ENCODE results near the gene FCER1A.
"Not testable (repeated sequence)": the region's sequence is repeated elsewhere in the genome, so short reads cannot be mapped to it uniquely, and the experiment has no call there.

FCER1A gene

DNA sequence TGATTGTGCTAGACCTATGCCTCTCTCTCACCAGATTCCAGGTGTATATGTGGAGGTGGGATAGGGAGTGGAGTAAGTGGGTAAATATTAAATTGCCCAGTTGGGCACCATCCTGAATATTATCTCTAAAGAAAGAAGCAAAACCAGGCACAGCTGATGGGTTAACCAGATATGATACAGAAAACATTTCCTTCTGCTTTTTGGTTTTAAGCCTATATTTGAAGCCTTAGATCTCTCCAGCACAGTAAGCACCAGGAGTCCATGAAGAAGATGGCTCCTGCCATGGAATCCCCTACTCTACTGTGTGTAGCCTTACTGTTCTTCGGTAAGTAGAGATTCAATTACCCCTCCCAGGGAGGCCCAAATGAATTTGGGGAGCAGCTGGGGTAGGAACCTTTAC is at the start of gene FCER1A:
Gene FCER1A, plus strand, starts transcription at position 242 of the 400 bp plus-strand sequence. Its CDS starts 29 bp downstream, at position 271.
- DNase-seq (ENCODE audit: low read depth in 2 of 2): no peak

DNA sequence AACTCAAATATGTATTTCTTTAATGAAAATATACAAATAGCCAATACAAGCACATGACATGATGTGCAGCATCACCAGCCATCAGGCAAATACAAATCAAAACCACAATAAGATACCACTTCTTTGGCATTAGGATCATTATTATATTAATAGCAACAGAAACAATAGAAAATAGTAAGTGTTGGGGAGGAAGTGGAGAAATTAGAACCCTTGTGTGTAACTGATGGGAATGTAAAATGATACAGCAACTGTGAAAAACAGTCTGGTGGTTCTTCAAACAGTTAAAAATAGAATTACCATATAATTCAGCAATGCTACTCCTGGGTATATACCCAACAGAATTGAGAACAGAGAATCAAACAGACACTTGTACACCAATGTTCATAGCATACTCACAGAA is 40.8 kb upstream of the FCER1A start:
- DNase-seq (ENCODE audit: low read depth in 2 of 2): no peak

DNA sequence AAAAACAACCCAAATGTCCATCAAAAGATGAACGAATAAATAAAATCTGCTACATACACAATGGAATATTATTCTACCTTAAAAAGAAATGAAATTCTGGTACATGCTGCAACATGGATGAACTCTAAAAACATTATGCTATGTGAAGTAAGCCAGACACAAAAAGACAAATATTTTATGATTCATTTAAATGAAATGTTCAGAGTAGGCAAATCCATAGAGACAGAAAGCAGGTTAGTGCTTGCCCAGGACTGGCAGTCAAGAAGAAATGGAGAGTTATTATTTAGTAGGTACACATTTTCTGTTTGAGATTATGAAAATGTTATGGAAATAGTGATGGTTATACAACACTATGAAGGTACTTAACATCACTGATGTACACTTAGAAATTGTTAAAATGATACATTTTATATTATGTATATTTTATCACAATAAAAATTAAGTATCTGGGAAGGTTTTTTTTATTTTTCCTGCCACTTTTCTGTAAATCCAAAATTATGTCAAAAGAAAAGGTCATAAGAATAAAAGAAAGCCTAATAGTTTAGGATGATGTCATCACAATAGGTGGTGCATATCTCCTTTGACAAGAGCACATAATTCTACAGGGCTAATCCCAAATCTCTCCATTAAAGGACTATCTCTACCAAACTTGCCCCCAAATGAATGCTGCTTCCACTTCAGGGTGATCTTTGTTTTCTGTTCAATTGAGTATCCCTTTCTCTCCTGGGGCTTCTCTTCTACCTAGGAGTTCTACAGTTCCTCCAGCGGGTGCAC is 40.2 kb upstream of the FCER1A start:
- DNase-seq (ENCODE audit: low read depth in 2 of 2): no peak

DNA sequence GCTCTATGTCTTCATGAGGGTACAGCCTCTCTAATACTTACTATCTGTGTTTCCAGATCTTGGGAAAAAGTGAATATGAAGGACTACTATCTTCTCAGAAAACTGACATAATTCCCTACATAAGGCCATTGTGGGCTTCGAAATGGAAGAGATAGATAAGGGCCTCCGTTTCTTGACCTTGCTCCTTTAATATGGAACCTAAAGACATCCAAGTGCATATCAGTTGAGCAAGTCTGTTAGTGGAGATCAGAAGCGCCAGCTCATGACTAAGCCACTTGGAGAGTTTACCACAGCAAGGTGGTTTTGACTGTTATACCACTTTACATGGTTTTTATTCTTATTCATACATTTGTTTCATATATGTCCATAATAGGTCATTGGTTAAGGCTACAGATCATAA is 35.3 kb upstream of the FCER1A start:
- DNase-seq (ENCODE audit: low read depth in 2 of 2): no peak

DNA sequence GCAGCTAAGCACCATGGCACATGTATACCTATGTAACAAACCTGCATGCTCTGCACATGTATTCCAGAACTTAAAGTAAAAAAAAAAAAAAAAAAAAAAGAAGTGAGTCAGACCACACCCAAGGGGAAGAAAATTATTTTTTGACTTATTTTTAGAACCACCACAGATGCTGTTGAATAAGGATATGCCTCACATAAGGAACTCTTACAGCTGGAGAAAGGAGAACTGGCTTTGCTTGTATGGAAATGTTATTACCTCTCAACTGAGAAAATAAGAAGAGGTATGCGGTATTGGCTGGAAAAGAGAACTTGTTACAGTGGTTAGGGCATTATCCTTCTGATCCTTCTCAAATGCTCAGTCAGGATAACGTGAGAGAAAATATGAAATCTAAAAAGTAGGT is 27.5 kb upstream of the FCER1A start:
- no peak for DNase-seq (ENCODE audit: low read depth in 2 of 2)

DNA sequence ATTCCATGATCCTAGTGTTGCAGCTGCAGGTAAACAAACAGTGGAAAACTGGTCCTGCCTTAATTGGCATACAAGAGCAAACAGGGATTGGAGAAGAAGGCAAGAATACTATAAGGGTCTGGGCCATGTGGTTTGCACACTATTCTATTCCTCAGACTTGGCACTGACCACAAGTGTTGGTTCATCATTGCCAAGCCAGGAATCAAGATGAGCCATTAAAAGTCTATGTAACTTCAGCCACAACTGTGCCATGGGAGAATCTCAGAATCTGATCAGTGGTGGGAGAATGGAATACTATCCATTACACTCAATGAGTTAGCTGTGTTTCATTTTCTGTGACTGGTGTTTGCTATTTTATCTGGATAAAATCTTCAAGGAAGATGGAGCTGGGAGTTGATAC is 26.2 kb upstream of the FCER1A start:
- DNase-seq (ENCODE audit: low read depth in 2 of 2): no peak

DNA sequence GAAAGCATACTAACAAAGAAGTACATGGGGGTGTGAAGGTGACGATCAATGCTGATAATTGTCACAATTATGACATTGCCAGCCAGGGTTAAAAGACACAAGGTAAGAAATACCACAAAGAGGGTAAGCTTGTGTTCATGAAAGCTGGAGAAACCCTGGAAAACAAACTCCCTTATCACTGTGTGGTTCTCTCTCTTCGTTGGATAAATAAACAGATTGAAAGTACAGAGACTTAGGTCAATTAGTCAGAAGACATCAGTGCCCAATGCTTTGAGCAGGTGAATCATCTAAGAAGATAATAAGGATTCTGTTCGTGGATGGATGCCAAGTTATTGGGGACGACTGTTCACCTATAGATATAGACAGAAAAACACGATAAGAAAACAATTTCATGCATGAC is 22.4 kb upstream of the FCER1A start:
- no peak for DNase-seq (ENCODE audit: low read depth in 2 of 2)

DNA sequence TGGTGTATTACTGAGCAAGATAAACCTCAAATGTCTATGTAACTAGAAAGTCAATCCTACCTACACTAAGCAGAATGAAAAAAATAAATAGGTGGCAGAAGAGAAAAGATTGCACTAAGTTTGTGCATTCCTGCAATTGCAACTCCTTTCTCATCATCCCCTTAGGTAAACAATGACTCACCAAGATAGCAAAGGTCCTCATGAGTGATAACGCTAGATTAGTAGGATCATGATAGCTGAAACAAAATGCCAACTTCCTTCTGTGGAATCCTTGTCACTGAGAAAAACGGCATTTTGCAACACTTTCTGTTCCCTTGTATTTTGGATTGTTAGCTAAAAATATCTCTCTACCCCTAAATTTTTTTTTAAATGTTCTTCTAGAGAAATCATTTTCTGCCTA is 20.0 kb upstream of the FCER1A start:
- no peak for DNase-seq (ENCODE audit: low read depth in 2 of 2)

DNA sequence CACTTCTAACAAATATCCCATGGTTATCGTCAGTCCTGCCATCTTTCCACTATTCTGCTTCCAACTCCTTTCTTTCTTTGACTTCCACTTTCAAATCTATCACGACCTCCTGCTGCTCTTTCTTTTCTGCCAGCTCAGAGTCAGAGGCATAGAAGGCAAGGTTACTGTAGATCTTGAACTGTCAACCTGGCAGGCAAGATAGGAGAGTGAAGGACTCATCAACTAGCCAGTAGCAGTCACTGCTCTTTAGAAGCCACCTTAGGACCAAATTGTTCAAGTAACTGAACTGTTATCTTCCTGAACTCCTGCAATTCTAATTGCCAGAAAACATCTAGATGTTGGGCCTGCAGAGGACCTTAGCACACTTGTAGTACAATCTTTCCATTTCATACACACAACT is 13.1 kb upstream of the FCER1A start:
- no peak for DNase-seq (ENCODE audit: low read depth in 2 of 2)

DNA sequence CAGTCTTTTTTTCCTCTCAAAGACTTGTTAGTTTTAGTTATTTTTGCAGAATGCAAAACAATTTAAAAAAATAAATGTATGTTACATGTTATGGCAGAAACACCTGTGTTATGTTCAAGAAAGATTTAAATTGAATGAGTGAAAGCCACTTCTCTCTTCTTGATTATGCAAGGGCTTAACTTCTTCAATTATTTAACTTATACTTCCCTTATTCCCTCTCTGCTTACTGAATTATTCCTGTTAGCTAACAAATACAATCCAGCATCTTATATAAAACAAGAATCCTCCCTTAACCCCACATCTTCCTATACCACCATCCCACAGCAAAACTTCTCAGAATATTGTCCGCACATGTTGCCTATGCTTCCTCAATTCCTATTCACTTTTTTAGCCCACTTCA is 10.7 kb upstream of the FCER1A start:
- DNase-seq (ENCODE audit: low read depth in 2 of 2): no peak

DNA sequence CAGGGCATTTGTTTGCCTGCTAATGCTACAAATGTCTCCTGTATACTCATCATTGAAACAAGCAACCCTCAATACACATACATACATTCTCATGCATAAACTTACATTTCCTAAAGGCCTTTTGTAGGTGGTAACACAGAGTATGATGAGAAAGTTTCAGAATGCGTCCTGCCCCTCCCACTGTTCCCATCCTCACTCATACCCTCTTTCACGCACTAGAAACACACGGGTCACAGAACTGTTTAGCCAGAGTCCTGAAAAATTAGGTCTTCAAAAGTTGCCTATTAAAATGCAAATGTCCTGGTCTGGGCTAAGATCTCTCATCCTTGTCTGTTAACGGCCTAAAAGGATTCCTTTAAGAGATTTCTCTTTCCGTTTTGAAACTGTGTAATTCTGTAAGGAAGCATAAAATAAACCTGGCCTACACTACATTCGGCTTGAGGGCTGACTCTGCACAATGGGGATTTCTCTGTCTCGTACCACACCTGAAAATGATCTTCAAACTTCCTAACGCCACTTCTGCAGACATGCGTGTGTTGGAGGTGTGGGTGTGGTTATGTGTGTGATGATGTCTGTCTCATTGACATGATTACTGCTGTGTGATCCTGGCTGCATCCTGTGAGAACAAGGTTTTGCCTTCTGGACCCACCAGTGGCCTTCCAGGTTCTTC is 5.3 kb upstream of the FCER1A start:
- no peak for DNase-seq (ENCODE audit: low read depth in 2 of 2)

DNA sequence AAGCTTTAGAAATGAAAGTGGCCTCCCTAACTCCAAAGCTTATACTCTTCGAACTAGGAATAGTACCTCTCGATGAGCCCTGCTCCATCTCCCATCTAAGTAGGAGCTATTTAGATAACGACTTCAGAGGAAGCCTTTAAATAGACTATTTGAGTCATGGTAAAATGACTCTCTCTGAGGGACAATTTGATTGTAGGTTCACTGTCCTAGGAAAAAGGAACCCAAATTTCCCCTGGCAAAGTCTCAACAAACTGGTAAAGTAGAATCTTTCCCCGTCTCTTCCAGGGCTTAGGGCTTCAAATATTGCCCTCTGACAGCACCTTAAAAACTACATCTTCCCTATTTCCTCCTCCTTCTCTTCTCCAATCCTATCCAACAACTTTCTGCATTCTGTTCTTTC is 2.0 kb upstream of the FCER1A start:
- DNase-seq (ENCODE audit: low read depth in 2 of 2): no peak

DNA sequence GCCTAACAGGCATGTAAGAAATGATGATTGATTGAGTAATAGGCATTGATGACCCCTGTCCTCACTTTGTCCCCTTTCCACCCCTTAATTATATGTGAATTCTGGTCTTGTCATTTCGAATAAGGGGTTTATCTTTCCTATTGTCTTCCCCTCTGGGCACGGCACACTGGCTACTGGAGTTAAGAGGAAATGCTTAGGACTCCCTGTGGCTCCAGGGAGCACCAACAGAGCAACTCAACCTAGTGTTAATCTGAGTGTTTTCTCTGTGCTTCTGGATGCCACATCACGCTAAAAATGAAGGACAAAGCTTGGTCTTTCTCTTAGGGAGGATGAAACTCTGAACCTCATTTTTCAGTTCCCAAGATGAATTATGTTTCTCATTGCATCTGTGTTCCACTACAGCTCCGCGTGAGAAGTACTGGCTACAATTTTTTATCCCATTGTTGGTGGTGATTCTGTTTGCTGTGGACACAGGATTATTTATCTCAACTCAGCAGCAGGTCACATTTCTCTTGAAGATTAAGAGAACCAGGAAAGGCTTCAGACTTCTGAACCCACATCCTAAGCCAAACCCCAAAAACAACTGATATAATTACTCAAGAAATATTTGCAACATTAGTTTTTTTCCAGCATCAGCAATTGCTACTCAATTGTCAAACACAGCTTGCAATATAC is 5.3 kb downstream of the FCER1A start:
- DNase-seq (ENCODE audit: low read depth in 2 of 2): no peak

DNA sequence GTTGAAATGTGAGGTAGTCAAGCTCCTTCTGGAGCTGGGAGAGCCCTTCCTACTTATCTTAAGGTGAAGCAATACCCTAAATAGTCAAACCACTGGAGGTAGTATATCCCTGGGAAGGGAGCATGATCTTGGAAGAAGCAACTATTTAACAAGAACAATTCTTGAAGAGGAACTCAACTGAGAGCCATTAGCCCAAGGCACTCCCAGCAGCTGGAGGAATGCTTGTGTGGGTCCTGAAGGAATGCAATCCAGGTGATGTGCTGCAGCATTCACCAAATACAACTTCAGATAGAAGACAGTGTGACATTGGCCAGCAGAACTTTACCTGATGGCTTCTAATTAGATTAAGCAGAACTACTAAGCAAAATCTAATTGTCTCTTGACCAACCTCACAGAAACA is 9.5 kb downstream of the FCER1A start:
- no peak for DNase-seq (ENCODE audit: low read depth in 2 of 2)

DNA sequence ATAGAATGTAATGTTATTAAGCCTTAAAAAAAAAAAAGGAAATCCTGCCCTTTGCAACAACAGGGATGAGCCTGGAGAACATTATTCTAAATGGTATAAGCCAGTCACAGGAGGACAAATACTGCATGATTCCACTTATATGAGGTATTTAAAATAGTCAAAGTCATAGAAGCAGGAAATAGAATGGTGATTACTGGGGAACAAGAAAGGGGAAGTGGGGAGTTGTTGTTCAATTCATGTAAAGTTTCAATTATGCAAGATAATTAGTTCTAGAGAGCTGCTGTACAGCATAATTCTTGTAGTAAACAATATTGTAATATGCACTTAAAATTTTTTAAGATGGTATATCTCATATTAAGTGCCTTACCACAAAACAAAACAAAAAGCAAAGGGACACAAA is 13.2 kb downstream of the FCER1A start:
- DNase-seq (ENCODE audit: low read depth in 2 of 2): no peak

DNA sequence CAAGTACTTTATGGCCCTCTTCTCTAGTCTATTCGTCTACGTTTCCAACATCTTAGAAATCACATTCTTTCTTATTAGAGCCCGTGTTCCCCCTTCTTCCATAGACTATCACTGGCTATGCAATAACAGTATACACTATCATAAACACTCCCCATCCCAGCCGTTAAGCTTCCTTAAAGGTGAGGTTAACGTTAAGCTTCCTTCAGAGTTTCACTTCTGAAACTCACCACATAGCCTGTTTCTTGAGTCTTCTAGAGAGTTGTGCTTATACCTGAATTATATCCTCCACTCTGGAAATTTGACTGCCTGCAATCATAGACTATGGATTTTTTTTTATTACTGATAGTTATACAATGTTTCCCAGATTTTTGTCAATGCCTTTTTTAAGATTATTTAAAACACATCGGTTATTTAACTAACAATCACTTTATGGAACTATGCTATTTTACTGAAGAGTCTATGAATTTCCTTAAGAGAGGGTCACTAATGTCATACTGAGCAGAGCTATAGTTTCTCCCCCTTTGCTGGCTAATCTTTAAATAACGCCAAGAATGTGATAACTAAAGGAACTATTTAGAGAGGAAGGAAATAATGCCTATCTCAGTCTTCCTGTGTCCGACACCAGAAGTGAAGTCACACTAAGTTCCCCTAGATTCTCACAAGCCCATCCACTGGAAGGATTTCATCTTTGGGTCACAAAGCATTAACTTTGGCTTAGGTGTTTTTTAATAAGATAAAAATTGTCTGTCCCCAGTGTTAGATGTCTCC is 16.8 kb downstream of the FCER1A start:
- no peak for DNase-seq (ENCODE audit: low read depth in 2 of 2)

DNA sequence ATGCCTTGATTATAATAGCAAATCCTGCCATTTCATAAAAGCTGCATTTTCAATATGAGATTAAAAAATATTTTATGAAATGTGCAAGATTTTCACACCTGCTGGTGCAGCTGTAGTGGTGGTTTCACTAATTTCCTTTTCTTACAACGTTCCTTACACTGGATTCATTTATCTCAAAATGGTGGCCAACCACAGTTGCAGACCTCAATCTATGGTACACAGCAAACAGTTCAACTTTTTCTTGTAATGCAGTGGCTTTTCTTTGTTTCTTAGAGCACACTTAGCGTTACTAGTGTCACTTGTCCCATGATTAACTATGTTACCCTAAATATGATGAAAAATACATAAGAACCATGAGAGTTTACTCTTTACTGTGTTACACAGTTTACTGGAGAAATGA is 32.7 kb downstream of the FCER1A start:
- no peak for DNase-seq (ENCODE audit: low read depth in 2 of 2)

DNA sequence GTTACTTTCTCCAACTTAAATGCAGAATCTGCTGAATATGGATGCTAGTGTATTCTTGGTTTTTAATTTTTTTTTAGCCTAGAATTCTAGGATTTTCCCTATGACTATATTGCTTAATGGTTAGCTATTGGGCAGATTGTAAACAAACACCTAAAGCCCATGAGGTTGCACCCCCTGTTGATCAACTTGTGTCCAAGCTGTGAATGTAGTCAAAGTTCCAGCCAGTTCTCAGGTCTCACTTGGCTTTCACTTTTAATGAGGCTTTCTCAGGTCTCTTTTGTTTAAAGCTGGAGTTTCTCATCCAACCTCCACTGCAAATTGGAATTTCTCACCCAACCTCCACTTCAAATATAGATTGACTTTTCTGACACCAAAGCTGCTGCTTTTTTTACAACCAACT is 35.9 kb downstream of the FCER1A start:
- DNase-seq (ENCODE audit: low read depth in 2 of 2): no peak

DNA sequence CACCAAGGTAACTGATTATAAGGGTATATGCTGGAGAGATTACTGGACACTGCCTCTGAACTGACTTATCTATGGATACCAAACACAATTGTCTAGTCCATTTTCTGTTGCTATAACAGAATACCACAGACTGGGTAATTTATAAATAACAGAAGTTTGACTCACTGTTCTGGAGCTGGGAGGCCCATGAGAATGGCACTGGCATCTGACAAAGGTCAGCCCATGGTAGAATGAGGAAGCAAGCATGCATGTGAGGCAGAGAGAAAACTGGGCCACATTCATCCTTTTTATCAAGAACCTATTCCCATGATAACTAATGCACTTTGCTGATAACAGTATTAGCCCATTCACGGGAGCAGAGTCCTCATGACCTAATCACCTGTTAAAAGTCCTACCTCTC is 37.4 kb downstream of the FCER1A start:
- DNase-seq (ENCODE audit: low read depth in 2 of 2): no peak

DNA sequence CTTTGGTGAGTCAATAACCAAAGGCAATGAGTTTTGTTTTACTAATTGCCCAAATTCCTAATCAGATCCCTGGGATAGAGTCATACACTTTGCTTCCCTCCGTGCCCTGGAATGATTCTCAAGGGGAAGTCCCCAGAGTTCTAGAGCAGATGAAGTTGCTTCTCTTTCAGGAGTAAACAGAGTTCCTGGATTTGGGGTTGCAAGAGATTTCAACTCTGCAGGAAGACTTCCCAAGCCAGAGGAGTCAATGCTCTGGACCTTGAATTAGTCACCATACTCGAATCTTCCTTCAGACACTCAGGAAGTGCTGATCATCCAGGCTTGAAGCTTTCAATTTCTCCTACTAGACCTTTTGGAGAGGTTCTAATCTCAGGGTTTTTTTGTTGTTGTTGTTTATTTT is 39.6 kb downstream of the FCER1A start:
- DNase-seq (ENCODE audit: low read depth in 2 of 2): no peak

DNA sequence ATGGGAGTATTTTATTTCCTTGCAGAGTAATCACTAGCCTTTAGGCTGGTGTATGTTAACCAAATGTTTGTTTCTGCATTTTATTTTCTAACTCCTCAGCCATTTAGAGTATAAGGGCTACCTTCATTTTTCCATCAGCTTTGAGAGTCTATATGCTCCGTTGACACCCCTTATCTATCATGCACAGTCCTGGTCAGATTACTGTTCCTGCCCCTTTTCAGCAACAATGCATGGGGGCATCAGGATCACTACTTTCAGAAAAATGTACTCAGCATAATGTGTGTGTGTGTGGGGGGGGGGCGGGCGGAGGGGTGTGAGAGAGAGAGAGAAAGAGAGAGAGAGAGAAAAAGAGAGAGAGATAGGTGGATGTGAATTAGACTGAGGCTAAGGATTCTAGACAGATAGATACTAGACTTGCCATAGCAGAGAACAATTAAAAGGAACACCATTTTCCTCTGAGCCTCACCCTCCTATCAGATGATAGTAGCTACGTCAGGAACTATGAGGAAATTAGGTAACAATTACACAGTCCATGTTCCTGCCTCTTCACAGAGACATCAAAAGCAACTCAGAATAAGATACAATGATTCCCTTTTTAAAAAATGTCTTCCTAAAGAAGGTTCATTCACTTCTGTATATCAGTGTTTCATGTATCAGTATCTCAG is 40.8 kb downstream of the FCER1A start:
- DNase-seq (ENCODE audit: low read depth in 2 of 2): no peak

DNA sequence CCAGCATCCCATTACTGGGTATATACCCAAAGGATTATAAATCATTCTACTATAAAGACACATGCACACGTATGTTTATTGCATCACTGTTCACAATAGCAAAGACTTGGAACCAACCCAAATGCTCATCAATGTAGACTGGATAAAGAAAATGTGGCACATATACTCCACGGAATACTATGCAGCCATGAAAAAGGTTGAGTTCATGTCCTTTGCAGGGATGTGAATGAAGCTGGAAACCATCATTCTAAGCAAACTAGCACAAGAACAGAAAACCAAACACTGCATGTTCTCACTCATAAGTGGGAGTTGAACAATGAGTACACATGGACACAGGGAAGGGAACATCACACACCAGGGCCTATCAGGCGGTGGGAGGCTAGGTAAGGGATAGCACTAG is 47.2 kb downstream of the FCER1A start:
- DNase-seq (ENCODE audit: low read depth in 2 of 2): not testable (repeated sequence)

Measured in stimulated activated CD8-positive, alpha-beta memory T cell treated with anti-CD3 and anti-CD28 coated beads, Interleukin-15, amount 100 ng/mL, for 4 hours (primary cell).